GM13976 (cell line): Measurements from ENCODE around the gene NPVF.

Experiments
- DNase-seq: peaks from one replicate; pipeline ENCODE4 v3.0.0; 2012; ENCODE audit warnings: low spot score
- in situ Hi-C: fragments of 300-500 bp; cut with MboI; formaldehyde crosslinking; loops from one replicate; pipeline ENCODE4 v1.12.0; 2022; ENCODE audit warnings: low sequenced_read_pairs, mixed read lengths, inconsistent platforms; ENCODE audit not compliant: unreplicated experiment
- TF ChIP-seq, protein P1 (sequence below): IDR thresholded peaks from 2 replicates; pipeline ENCODE4 v1.5.1; 2012; ENCODE audit warnings: borderline replicate concordance, mild to moderate bottlenecking; ENCODE audit not compliant: insufficient read depth; ENCODE audit errors: extremely low read depth, missing control alignments, control extremely low read depth

The NPVF gene

GRCh38 chr7:25239888-25240287 lies 11.6 kb upstream of the NPVF start:
- DNase-seq, result no peak
- TF ChIP-seq, protein P1, sequence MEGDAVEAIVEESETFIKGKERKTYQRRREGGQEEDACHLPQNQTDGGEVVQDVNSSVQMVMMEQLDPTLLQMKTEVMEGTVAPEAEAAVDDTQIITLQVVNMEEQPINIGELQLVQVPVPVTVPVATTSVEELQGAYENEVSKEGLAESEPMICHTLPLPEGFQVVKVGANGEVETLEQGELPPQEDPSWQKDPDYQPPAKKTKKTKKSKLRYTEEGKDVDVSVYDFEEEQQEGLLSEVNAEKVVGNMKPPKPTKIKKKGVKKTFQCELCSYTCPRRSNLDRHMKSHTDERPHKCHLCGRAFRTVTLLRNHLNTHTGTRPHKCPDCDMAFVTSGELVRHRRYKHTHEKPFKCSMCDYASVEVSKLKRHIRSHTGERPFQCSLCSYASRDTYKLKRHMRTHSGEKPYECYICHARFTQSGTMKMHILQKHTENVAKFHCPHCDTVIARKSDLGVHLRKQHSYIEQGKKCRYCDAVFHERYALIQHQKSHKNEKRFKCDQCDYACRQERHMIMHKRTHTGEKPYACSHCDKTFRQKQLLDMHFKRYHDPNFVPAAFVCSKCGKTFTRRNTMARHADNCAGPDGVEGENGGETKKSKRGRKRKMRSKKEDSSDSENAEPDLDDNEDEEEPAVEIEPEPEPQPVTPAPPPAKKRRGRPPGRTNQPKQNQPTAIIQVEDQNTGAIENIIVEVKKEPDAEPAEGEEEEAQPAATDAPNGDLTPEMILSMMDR, result no peak
- in situ Hi-C loops, result no loop called here

- TF ChIP-seq, protein P1, result no peak
- in situ Hi-C loops, result no loop called here
- DNase-seq, result no peak
These were observed 9.9 kb upstream of the NPVF start for GRCh38 chr7:25238066-25238725.

DNA sequence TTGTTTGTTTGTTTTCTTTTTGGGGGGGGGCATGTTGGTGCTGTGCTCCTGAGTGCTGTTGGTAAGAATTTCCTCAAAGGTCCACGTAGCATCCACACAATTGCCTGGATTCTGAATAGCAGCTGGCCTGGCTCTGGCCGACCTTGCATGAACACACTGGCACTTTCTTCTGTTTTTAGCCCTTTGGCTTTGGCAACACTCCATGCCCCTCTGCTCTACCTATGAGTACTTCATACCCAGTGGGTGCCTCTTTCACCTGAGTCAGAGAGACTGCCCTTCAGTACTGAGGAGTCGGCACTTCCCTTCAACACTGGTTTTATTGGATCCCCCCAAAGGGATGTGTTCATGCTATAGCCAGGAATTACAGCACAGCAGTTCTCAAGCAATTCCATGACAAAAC lies 7.2 kb upstream of the NPVF start:
- DNase-seq, result no peak
- TF ChIP-seq, protein P1, result no peak

DNA sequence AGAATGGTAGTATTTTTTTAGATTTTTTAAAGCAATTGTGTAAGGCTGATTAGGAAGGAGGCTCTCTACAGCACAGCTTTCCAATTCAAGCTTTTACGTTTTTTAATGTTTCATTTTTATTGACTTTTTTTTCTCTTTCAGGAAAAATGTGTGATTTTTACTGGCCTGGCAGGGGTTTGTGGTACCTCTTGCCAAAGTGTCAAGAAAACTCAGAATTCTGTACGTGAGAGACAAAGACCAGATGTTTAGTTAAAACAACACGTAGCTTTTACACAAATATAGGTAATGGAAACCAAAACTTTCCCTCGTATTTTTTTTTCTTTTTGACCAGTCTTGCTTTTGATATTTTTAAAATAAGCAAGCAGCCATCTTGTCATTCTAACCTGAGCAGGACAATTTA lies 6.0 kb upstream of the NPVF start:
- DNase-seq, result no peak
- in situ Hi-C loops, result no loop called here
- TF ChIP-seq, protein P1, result no peak

More for the DNA sequence above, 7.2 kb upstream of the NPVF start:
- in situ Hi-C loops, result no loop called here

- TF ChIP-seq, protein P1, result no peak
- in situ Hi-C loops, result no loop called here
- no peak for DNase-seq
These were observed 5.1 kb downstream of the NPVF start for GRCh38 chr7:25223206-25223605.

- DNase-seq, result no peak
- in situ Hi-C loops, result no loop called here
- TF ChIP-seq, protein P1, result no peak
These were observed 5.6 kb downstream of the NPVF start for GRCh38 chr7:25222666-25223065.
